Measurements from ENCODE around the gene FIG4.
"Not testable (repeated sequence)": the region's sequence is repeated elsewhere in the genome, so short reads cannot be mapped to it uniquely, and the experiment has no call there.

The FIG4 gene

DNA sequence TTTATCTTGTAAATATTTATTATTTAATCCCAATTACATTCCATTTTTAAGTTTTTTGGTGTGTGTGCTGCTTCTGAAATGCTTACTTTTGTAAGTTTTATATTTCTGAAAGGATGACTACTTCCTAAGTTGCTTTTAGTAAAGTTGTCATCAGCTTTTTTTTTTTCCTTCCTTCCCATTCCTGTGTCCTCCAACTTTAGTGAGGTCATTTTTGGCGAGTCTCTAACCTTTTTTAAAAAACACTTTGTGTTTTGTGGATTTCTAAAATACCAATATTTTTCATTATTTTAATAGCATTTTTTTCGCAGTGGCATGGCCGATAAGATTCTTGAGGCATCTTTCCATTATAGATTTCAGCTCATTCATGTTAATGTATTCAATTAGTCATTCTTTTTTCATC lies 30.9 kb downstream of the FIG4 start:
- H3K36me3 ChIP-seq (ENCODE audit: control insufficient read depth, insufficient read depth, low read length), result no peaks in the 10 kb centered on the region
- H3K9me3 ChIP-seq (ENCODE audit: control insufficient read depth, low read length), result no peaks in the 10 kb centered on the region
- WGBS, 2 experiments (ENCODE audit: insufficient coverage in 2 of 2), result no CpG with 5 or more reads among the region's 3 CpGs
- no peak overlapping the region for H3K4me3 ChIP-seq (ENCODE audit: extremely low read depth, insufficient read depth, low read length, poor library complexity, severe bottlenecking)
- no peaks in the 10 kb centered on the region for H3K4me1 ChIP-seq (ENCODE audit: control insufficient read depth, insufficient read depth, low read length, poor library complexity, severe bottlenecking)
- H3K27ac ChIP-seq (ENCODE audit: low read depth, low read length, severe bottlenecking), result no peak overlapping the region

DNA sequence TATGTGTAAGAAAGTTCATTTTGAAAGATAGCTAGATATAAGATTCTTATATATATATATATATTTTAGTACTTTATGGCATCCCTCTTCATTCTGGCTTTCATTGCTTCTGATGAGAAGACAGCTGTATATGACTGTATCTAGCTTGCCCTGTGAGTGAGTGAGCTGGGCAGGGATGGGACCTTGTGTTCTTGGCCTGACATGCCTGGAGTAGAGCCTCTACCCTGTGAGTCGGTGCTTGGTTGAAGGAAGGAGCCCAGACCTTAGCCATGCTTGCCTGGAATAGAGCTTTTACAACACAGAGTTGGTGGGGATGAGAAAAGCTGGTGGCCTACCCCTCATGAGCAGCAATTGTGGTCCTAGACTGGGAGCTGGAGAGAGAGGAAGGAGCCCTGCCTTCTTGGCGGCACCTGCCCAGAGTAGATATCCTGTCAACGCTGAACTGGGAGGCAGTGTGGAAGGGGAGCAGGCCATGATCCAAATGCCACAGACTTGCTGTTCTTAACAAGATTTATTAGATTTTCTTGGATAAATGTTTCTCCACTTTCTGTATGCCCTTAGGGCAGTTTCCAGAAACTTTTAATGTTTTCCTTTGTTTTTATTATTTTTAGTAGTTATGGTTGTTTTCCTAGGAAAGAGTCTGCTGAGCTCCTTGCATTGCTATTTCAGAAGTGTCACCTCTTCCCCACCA lies 31.6 kb downstream of the FIG4 start:
- Histone ChIP-seq H3K4me1 (ENCODE audit: control insufficient read depth, insufficient read depth, low read length, poor library complexity, severe bottlenecking) (no peaks in the 10 kb centered on the region), H3K27ac (ENCODE audit: low read depth, low read length, severe bottlenecking) (no peak overlapping the region), H3K9me3 (ENCODE audit: control insufficient read depth, low read length) (no peaks in the 10 kb centered on the region), H3K36me3 (ENCODE audit: control insufficient read depth, insufficient read depth, low read length) (no peaks in the 10 kb centered on the region), H3K4me3 (ENCODE audit: extremely low read depth, insufficient read depth, low read length, poor library complexity, severe bottlenecking) (no peak overlapping the region)
- 94 to 100% methylated on average over 2 to 3 of the region's 3 CpGs for WGBS, 2 experiments (ENCODE audit: insufficient coverage in 2 of 2)

DNA sequence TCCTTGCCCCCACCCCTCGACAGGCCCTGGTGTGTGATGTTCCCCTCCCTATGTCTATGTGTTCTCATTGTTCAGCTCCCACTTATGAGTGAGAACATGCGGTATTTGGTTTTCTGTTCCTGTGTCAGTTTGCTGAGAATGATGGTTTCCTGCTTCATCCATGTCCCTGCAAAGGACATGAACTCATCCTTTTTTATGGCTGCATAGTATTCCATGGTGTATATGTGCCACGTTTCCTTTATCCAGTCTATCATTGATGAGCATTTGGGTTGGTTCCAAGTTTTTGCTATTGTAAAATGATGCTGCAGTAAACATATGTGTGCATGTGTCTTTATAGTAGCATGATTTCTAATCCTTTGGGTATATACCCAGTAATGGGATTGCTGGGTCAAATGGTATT lies 34.2 kb downstream of the FIG4 start:
- not testable (repeated sequence) for H3K36me3 ChIP-seq (ENCODE audit: control insufficient read depth, insufficient read depth, low read length); H3K9me3 ChIP-seq (ENCODE audit: control insufficient read depth, low read length); H3K4me3 ChIP-seq (ENCODE audit: extremely low read depth, insufficient read depth, low read length, poor library complexity, severe bottlenecking); H3K27ac ChIP-seq (ENCODE audit: low read depth, low read length, severe bottlenecking); H3K4me1 ChIP-seq (ENCODE audit: control insufficient read depth, insufficient read depth, low read length, poor library complexity, severe bottlenecking)
- WGBS, 2 experiments (ENCODE audit: insufficient coverage in 2 of 2), result 100% methylated on average over 2 of the region's 3 CpGs; no CpG with 5 or more reads in 1 of the 2 experiments

- H3K27ac ChIP-seq (ENCODE audit: low read depth, low read length, severe bottlenecking), result no peak overlapping the region
- H3K9me3 ChIP-seq (ENCODE audit: control insufficient read depth, low read length), result no peaks in the 10 kb centered on the region
- no peaks in the 10 kb centered on the region for H3K4me1 ChIP-seq (ENCODE audit: control insufficient read depth, insufficient read depth, low read length, poor library complexity, severe bottlenecking)
- no peaks in the 10 kb centered on the region for H3K36me3 ChIP-seq (ENCODE audit: control insufficient read depth, insufficient read depth, low read length)
- H3K4me3 ChIP-seq (ENCODE audit: extremely low read depth, insufficient read depth, low read length, poor library complexity, severe bottlenecking), result no peak overlapping the region
- no CpG with 5 or more reads among the region's 1 CpG for WGBS, 2 experiments (ENCODE audit: insufficient coverage in 2 of 2)
Measured at GRCh38 chr6:109736273-109737025, 45.4 kb downstream of the FIG4 start.

DNA sequence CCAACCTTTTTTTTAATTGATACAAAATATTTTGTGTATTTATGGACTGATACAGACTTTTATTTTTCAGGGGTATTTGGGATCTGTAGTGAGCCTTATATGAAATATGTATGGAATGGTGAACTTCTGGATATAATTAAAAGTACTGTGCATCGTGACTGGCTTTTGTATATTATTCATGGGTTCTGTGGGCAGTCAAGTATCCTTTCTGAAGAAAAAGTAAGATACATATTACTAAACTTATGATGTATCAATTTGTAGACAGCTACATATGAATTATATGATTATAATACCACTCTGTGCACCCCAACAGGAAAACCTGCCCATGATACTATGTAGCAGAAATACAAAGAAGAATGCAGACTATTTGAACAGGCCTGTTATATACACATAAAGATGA lies 47.2 kb downstream of the FIG4 start:
- Histone ChIP-seq H3K27ac (ENCODE audit: low read depth, low read length, severe bottlenecking) (no peak overlapping the region), H3K36me3 (ENCODE audit: control insufficient read depth, insufficient read depth, low read length) (no peaks in the 10 kb centered on the region), H3K4me3 (ENCODE audit: extremely low read depth, insufficient read depth, low read length, poor library complexity, severe bottlenecking) (no peak overlapping the region), H3K9me3 (ENCODE audit: control insufficient read depth, low read length) (no peaks in the 10 kb centered on the region), H3K4me1 (ENCODE audit: control insufficient read depth, insufficient read depth, low read length, poor library complexity, severe bottlenecking) (no peaks in the 10 kb centered on the region)
- no CpG with 5 or more reads among the region's 1 CpG for WGBS, 2 experiments (ENCODE audit: insufficient coverage in 2 of 2)

DNA sequence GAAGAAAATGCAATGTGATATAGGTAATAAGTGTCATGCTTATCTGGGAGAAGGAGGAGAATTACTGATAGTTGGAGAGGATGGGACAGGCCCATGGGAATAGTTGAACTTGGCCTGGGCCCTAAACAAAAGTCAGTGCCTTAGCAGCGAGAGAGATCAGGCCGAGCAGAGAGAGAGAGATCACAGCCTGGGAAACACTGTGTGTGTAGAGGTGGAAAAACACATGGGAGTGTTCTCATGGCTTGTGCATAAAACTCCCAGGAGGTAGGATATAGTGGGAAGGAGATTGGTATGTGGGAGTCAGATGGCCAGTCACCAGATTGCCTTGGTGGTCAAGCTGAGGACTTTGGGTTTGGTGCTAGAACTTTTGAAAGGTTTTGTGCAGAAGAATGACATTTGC lies 47.6 kb downstream of the FIG4 start:
- WGBS, 2 experiments (ENCODE audit: insufficient coverage in 2 of 2), result 73 to 78% methylated on average over 2 of the region's 2 CpGs
- Histone ChIP-seq H3K27ac (ENCODE audit: low read depth, low read length, severe bottlenecking) (no peak overlapping the region), H3K4me1 (ENCODE audit: control insufficient read depth, insufficient read depth, low read length, poor library complexity, severe bottlenecking) (no peaks in the 10 kb centered on the region), H3K36me3 (ENCODE audit: control insufficient read depth, insufficient read depth, low read length) (no peaks in the 10 kb centered on the region), H3K4me3 (ENCODE audit: extremely low read depth, insufficient read depth, low read length, poor library complexity, severe bottlenecking) (no peak overlapping the region), H3K9me3 (ENCODE audit: control insufficient read depth, low read length) (no peaks in the 10 kb centered on the region)

DNA sequence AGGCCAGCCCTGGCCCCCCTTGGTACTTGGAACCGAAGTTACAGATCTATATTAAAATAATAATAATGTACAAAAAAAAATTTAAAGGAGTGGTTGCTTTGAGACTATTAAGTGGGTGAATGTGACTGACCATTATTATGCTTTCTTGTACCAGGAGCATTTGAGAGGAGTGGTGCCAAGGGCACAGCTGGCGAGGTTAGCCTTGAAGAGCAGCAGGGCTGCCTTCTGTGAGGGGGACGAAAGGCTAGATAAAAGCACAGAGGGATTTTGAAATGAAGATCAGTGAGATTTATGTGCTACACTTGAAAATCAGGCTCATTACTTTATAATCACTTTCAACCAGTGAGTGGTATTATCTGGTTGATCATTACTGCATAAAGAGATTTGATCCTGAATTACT lies 48.6 kb downstream of the FIG4 start:
- no peak overlapping the region for H3K27ac ChIP-seq (ENCODE audit: low read depth, low read length, severe bottlenecking)
- H3K36me3 ChIP-seq (ENCODE audit: control insufficient read depth, insufficient read depth, low read length), result no peaks in the 10 kb centered on the region
- H3K4me3 ChIP-seq (ENCODE audit: extremely low read depth, insufficient read depth, low read length, poor library complexity, severe bottlenecking), result no peak overlapping the region
- 71 to 94% methylated on average over 1 to 2 of the region's 3 CpGs for WGBS, 2 experiments (ENCODE audit: insufficient coverage in 2 of 2)
- no peaks in the 10 kb centered on the region for H3K4me1 ChIP-seq (ENCODE audit: control insufficient read depth, insufficient read depth, low read length, poor library complexity, severe bottlenecking)
- no peaks in the 10 kb centered on the region for H3K9me3 ChIP-seq (ENCODE audit: control insufficient read depth, low read length)

DNA sequence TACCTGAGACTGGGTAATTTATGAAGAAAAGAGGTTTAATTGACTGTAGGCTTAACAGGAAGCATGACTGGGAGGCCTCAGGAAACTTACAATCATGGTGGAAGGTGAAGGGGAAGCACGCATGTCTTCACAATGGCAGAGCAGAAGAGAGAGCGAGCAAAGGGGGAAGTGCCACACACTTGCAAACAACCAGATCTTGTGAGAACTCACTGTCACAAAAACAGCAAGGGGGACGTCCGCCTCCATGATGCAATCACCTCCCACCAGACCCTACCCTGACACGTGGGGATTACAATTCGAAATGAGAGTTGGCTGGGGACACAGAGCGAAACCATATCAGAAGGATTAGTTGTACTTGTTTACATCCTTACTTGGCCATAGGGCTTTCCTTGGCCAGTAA lies 49.7 kb downstream of the FIG4 start:
- Histone ChIP-seq H3K4me3 (ENCODE audit: extremely low read depth, insufficient read depth, low read length, poor library complexity, severe bottlenecking) (no peak overlapping the region), H3K4me1 (ENCODE audit: control insufficient read depth, insufficient read depth, low read length, poor library complexity, severe bottlenecking) (no peaks in the 10 kb centered on the region), H3K27ac (ENCODE audit: low read depth, low read length, severe bottlenecking) (no peak overlapping the region), H3K36me3 (ENCODE audit: control insufficient read depth, insufficient read depth, low read length) (no peaks in the 10 kb centered on the region), H3K9me3 (ENCODE audit: control insufficient read depth, low read length) (no peaks in the 10 kb centered on the region)
- 93 to 95% methylated on average over 4 to 5 of the region's 7 CpGs for WGBS, 2 experiments (ENCODE audit: insufficient coverage in 2 of 2)

- no peak overlapping the region for H3K27ac ChIP-seq (ENCODE audit: low read depth, low read length, severe bottlenecking)
- no CpG with 5 or more reads among the region's 2 CpGs for WGBS, 2 experiments (ENCODE audit: insufficient coverage in 2 of 2)
- H3K9me3 ChIP-seq (ENCODE audit: control insufficient read depth, low read length), result no peaks in the 10 kb centered on the region
- H3K36me3 ChIP-seq (ENCODE audit: control insufficient read depth, insufficient read depth, low read length), result no peaks in the 10 kb centered on the region
- no peaks in the 10 kb centered on the region for H3K4me1 ChIP-seq (ENCODE audit: control insufficient read depth, insufficient read depth, low read length, poor library complexity, severe bottlenecking)
- H3K4me3 ChIP-seq (ENCODE audit: extremely low read depth, insufficient read depth, low read length, poor library complexity, severe bottlenecking), result no peak overlapping the region
Measured at GRCh38 chr6:109743739-109744138, 52.6 kb downstream of the FIG4 start.

DNA sequence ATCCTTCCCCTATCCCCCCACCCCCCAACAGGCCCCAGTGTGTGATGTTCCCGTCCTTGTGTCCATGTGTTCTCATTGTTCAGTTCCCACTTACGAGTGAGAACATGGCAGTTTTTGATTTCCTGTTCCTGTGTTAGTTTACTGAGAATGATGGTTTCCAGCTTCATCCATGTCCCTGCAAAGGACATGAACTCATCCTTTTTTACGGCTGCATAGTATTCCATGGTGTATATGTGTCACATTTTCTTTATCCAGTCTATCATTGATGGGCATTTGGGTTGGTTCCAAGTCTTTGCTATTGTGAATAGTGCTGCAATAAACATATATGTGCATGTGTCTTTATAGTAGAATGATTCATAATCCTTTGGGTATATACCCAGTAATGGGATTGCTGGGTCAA lies 53.7 kb downstream of the FIG4 start:
- H3K27ac ChIP-seq (ENCODE audit: low read depth, low read length, severe bottlenecking); H3K9me3 ChIP-seq (ENCODE audit: control insufficient read depth, low read length); H3K4me1 ChIP-seq (ENCODE audit: control insufficient read depth, insufficient read depth, low read length, poor library complexity, severe bottlenecking); H3K4me3 ChIP-seq (ENCODE audit: extremely low read depth, insufficient read depth, low read length, poor library complexity, severe bottlenecking); H3K36me3 ChIP-seq (ENCODE audit: control insufficient read depth, insufficient read depth, low read length): not testable (repeated sequence)
- 94% methylated on average over 2 of the region's 3 CpGs; no CpG with 5 or more reads in 1 of the 2 experiments for WGBS, 2 experiments (ENCODE audit: insufficient coverage in 2 of 2)

DNA sequence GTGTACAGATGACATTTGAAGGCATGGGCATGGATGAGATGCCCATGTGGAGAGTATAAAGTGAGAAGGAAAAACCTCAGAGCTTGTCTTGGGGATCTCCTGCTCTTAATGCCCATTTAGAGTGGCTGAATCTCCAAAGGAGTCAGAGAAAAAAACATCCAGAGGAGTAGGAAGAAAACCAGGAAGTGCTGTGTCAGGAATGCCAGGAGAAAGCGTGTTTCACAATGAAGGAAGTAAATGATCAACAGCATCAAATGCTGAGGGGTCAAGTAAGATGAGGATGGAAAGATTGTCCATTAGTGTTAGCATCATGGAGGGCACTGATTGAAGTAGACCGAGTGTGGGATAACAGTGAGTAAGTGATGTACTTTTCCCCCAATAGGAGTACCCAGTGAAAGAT lies 56.1 kb downstream of the FIG4 start:
- Histone ChIP-seq H3K9me3 (ENCODE audit: control insufficient read depth, low read length) (no peaks in the 10 kb centered on the region), H3K27ac (ENCODE audit: low read depth, low read length, severe bottlenecking) (no peak overlapping the region), H3K4me3 (ENCODE audit: extremely low read depth, insufficient read depth, low read length, poor library complexity, severe bottlenecking) (no peak overlapping the region), H3K4me1 (ENCODE audit: control insufficient read depth, insufficient read depth, low read length, poor library complexity, severe bottlenecking) (no peaks in the 10 kb centered on the region), H3K36me3 (ENCODE audit: control insufficient read depth, insufficient read depth, low read length) (no peaks in the 10 kb centered on the region)
- 95 to 96% methylated on average over 2 of the region's 2 CpGs for WGBS, 2 experiments (ENCODE audit: insufficient coverage in 2 of 2)

Measured in mesodermal cell (in vitro differentiated cells).